Measurements from ENCODE around the gene NREP.

NREP gene

DNA sequence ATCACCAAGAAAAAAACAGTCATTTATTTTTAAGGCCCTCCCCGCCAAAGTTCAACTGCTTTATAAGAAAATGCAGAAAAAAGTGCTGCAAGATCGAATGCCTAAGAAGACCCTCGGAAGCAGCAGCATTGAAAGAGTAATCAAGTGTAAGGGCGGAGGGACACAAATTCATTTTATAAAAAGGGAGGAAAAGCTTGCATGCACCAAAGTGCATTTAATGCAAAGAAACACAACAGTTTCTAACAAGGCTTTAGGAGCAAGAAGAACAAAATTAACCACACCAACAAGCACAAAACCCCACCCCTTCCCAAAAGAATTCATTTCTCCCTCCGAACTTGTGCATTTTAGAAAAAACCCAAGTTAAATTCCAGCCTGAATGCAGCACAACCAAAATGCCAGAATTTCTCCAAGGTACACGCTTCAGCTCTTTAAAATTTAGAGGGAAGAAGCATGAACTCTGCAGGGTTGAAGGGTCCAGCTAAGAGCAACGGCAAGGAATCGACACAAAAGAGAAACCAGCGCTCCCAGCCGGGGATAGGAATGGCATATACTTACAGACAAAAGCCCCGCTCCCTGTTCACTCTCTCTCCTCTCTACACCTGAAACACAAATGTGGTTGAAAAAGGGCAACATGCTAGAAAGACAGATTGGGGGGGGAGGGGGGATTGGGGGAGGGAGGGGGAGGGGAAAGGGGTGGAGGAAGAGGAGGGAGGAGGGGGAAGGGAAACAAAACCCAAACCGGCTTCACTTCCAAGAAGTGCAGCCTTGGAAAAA is at the start of gene NREP:
Gene NREP, minus strand, starts transcription at position 614 of the 774 bp plus-strand sequence. CDS start 1,422 bp downstream, outside the sequence.
- POLR2A ChIA-PET = interaction anchor here (0.6 to 2.8 kb wide), 21 partner anchors 8 to 390 kb away, joined by 3 to 18 read pairs (median 5); no protein-coding TSS in a partner anchor
- DNase-seq (ENCODE audit: low read depth, low spot score) = no peak
- no peak for TF ChIP-seq CTCF (IDR thresholded peaks at IDR 0.05; ENCODE audit: insufficient read depth, low read length, missing control alignments)
- CTCF ChIA-PET = interaction anchor here (1.0 to 2.1 kb wide), 9 partner anchors 9 to 389 kb away, joined by 3 to 7 read pairs (median 4); no protein-coding TSS in a partner anchor
- peak within 1 kb of the TSS; percentile 74 for H3K4me3 ChIP-seq (ENCODE audit: low read depth, low read length)

DNA sequence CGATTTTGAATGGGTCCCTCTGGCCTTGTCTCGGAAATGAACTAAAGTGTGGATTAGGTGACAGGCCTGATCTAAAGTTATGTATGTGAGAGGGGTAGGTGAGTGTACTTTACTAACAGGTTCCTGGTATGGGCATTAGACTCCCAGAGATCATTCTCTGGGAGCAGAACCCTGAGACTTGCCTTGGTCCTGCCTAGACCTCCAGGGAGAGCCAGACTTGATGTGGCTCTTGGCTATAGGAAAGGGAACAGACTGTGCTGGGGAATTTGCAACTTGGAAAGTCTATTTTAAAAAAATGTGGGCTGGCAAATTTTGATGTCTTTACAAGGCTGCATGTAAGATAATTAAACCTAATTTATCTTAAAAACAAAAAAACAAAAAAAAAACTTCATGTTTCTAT is 49.8 kb upstream of the NREP start:
- no peak for DNase-seq (ENCODE audit: low read depth, low spot score)
- CTCF ChIA-PET = no interaction called here
- H3K4me3 ChIP-seq (ENCODE audit: low read depth, low read length) = no peak overlapping the region
- POLR2A ChIA-PET = no interaction called here
- TF ChIP-seq CTCF (IDR thresholded peaks at IDR 0.05; ENCODE audit: insufficient read depth, low read length, missing control alignments) = no peak

GRCh38 chr5:111806156-111806555 is 49.2 kb upstream of the NREP start:
- DNase-seq (ENCODE audit: low read depth, low spot score) = no peak
- ChIA-PET POLR2A (interaction anchor here (0.5 kb wide), 1 partner anchor 52 kb away, joined by 3 read pairs; no protein-coding TSS in a partner anchor), CTCF (no interaction called here)
- H3K4me3 ChIP-seq (ENCODE audit: low read depth, low read length) = no peak overlapping the region
- TF ChIP-seq CTCF (IDR thresholded peaks at IDR 0.05; ENCODE audit: insufficient read depth, low read length, missing control alignments) = no peak

DNA sequence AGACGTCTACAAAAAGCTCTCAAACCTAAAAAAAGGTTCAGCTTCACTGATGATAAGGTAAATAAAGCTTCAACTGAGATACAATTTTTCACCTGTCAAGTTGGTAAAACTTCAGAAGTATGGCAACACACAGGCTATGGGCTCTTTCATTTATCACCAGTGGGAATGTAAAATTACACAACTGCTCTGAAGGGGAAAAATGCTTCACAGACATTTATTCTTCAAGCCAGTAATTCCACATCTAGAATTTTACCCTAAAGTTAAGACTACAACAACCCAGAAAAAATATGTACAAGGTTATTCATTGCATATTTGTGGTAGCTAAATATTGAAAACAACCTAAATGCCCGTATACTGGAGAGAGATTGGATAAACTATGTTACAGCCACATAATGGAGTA is 48.1 kb upstream of the NREP start:
- DNase-seq (ENCODE audit: low read depth, low spot score) = no peak
- POLR2A ChIA-PET = no interaction called here
- H3K4me3 ChIP-seq (ENCODE audit: low read depth, low read length) = no peak overlapping the region
- no peak for TF ChIP-seq CTCF (IDR thresholded peaks at IDR 0.05; ENCODE audit: insufficient read depth, low read length, missing control alignments)
- CTCF ChIA-PET = interaction anchor here (0.9 kb wide), 1 partner anchor 16 kb away, joined by 3 read pairs; no protein-coding TSS in a partner anchor

- ChIA-PET CTCF (interaction anchor here (0.9 kb wide), 1 partner anchor 346 kb away, joined by 3 read pairs; no protein-coding TSS in a partner anchor), POLR2A (no interaction called here)
- H3K4me3 ChIP-seq (ENCODE audit: low read depth, low read length) = no peak overlapping the region
- TF ChIP-seq CTCF (IDR thresholded peaks at IDR 0.05; ENCODE audit: insufficient read depth, low read length, missing control alignments) = no peak
- DNase-seq (ENCODE audit: low read depth, low spot score) = no peak
These were observed 43.4 kb upstream of the NREP start for GRCh38 chr5:111800351-111800750.

DNA sequence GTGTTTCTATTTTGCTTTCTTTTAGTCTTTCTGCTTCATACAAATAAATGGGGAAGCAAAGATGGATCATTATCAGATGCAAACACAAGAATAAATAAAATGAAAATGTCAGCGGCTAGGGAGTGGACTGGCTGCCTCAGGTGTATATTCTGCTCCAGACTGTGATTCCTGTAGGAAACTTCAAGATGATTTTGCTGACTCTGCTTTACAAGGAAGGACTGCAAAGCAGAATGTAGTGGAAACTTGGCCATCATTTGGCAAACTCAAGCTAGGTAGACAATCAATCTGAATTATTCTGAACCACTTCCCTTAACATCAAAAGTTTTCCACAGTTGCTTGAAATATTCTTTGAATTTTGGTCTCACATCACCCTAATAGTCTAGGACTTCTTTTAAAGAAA is 38.1 kb upstream of the NREP start:
- ChIA-PET CTCF (interaction anchor here (1.3 kb wide), 1 partner anchor 11 kb away, joined by 3 read pairs; no protein-coding TSS in a partner anchor), POLR2A (no interaction called here)
- no peak overlapping the region for H3K4me3 ChIP-seq (ENCODE audit: low read depth, low read length)
- no peak for DNase-seq (ENCODE audit: low read depth, low spot score)
- TF ChIP-seq CTCF (IDR thresholded peaks at IDR 0.05; ENCODE audit: insufficient read depth, low read length, missing control alignments) = no peak
